HG03354 (cell line): Measurements from ENCODE around the gene HECW1.

Experiments used
- ATAC-seq: cut with Tn5 transposase; IDR thresholded peaks from one replicate; pipeline ENCODE4 v1.9.1; 2021; ENCODE audit warnings: mild to moderate bottlenecking; ENCODE audit not compliant: unreplicated experiment, poor library complexity, severe bottlenecking

The HECW1 gene

DNA sequence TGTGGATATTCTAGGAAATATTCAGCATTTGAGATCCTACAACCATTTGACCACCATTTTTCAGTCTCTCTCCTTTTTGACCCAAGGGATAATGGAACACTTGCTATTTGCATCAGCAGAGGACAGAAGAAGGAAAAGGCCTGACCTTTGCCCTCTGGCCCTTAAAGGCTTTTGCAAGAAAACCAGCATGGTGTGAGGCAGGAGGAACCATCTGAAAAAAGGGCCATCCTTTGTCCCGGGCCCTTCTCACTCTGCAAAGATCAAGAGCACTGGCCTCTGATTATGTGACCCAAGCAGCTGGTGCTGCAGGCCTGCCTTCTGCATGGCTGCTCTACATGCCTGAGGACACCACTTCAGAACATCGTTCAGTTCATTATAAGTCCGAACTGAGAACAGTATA lies 337.1 kb downstream of the HECW1 start:
- ATAC-seq: no peak

DNA sequence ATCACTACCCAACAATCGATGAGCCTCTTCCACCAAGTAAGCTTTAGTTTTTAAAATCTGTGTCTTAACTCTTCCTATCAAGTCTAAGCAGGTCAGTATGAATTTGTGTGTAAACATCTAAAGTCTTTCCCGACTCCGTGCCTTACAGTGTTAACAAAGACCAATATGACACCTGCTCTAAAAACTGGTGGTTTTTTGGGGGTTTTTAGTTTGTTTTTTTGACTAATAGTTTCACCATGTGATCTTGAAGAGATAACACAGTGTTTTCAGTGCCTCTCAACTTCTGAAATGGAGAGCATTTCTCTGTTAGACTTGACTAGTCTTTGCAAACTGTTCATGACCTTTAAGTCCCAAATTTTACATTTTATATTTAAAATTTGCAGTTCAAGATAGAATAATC lies 338.4 kb downstream of the HECW1 start:
- no peak for ATAC-seq

DNA sequence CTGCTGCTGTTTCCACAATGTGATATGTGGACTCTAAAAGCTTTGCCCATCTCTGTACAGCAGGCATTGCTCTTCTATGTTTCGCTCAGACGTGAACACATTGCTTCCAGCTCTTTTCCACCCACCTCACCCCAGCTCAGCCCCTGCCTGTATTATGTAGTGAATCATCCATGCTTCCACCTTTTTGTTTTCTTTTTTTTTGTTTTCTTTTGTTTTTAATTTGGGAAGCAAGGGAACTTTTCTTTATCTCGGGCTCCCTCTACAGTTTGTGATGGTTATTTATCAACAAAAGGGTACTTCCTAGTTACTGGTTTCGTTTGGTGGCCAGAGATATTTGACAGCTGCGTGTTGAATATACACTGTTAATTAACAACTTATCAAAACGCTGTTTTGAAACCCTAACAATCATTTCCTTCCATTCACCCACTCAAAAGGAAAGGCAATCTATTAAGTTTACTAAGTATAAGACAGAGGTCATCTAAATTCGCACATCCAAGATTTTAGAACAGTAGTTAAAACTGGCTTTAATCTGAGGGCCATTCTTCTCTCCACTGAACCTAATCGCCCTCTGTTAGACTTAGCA lies 342.6 kb downstream of the HECW1 start:
- ATAC-seq: peak; percentile 93

DNA sequence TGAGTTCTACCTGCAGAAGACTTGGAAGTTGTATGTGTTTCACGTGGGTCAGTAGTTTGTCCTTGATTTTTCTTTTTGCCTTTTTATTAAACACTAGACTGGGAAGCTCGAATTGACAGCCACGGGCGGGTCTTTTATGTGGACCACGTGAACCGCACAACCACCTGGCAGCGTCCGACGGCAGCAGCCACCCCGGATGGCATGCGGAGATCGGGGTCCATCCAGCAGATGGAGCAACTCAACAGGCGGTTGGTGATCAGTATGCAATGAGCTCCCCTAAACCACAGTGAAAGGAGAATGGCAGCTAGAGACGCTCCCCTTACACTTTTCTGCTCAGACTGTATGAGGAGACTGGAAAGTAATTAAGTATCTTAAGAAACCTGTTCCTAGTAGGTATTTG lies 343.8 kb downstream of the HECW1 start:
- ATAC-seq: no peak

DNA sequence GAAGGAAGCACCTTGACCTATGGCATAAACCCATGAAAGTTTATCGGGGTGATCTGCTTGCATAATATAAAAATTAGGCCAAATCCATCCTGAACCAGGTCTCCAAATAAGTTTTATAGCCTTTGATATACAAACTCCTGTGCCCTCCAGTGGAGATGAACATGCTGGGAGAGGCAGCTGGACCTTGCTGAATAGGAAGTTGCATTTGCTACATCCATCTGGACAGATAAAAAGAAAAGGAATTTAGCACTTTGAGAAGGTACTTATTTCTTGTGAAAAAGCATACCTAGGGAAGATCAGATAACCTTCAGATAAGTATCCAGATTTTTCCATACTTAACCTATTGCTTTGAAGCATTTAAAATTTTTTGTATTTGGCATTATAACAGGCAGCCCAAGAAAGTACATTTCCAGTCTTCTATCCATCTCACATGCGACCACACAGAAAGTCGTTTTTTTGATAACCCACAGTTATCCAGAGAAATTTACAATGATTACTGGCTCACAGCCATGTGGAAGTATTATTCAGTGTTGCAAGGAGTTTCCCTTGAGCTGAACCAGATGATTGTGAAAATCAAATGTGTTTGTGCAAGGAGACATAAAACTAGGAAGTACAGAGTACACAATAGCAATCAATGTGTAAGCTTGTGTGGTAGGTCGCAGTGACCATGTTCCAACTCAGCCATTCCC lies 346.0 kb downstream of the HECW1 start:
- no peak for ATAC-seq

DNA sequence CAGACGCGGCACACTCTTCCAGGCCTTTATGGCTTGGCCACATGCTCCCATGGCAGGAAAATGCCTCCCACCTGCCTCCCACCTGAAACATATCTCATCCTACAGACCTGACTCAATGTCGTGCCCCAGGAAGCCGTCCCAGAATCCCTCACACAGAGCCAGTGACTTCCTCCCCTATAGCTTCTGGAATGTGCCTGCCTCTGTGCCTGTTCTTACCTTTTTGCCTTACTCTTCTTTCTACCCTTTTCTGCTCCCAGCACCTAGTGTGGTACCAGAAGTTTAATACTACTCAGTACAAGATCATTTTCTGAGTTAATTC lies 346.5 kb downstream of the HECW1 start:
- ATAC-seq: no peak

DNA sequence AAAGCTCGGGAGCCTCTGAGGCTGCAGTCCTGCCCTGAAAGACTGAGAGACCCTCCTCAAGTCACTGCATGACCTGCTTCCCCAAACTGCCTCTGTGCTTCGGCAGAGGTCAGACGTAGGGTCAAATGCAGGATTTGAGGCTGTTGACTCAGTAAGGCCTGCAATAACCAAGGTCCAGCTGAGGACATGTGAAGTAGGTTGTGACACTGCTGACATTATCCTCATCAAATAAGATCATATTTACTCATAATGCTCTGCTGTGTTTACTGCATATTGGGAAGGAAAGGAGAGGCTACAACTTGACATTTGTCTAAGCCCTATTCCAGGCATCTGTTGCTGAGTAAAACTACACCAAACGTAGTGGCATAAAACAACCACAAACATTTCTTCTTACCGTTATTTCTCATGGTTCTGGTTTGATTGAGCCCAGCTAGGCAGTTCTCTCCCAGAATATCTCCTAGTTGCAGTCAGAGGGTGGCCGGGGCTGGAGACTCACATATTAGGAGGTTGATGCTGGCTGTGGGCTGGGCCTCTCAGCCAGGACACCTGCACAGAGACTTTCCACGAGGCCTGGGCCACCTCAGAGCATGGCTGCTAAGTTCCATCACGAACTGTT lies 348.4 kb downstream of the HECW1 start:
- no peak for ATAC-seq

DNA sequence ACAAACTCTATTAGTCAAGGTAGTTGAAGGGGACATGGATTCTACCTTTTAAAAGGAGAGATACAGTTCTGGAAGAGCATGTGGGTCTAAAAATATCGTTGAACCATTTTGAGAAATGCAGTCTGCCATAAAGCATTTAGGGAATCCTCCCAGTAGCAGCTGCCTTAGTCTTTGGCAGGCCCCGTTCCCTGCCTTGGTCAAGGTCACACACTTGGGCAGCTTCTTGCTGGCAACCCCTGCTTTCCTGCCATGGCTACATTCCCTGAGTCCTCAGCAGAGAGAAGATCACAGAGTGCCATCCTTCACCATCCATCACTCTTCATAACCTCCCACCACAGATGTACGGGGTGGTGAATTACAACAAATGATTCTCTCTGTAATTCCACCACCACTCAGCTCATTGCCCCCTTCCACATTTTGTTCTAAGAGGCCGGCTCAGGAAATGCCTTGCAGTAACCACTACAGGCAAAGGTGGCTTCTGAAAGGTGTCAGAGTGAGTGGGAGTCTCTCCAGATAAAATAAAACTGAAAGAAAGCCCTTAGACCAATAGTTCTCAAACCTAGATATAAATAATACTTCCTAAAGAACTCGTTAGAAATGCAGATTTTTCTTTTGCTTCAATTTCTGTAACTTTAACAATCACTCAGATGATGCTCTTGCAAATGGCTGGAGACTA lies 349.0 kb downstream of the HECW1 start:
- ATAC-seq: no peak

DNA sequence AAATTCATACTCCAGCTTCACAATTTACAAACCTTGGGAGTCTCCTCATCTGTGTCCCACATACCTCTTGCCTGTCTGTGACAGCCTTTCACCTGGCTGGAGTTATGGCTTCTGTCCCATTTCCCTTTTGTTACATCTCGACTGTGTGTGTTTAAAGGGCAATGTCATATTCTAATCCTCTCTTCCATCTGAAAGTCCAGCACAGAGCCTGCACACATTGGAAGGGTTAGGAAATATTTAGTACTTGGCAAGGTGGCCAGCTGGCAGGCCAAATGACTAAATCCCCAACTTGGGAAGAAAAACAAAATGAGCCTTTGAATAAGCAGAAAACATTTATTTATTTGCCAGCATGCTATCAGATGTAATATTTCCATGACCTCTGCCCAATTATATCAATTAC lies 350.4 kb downstream of the HECW1 start:
- no peak for ATAC-seq

DNA sequence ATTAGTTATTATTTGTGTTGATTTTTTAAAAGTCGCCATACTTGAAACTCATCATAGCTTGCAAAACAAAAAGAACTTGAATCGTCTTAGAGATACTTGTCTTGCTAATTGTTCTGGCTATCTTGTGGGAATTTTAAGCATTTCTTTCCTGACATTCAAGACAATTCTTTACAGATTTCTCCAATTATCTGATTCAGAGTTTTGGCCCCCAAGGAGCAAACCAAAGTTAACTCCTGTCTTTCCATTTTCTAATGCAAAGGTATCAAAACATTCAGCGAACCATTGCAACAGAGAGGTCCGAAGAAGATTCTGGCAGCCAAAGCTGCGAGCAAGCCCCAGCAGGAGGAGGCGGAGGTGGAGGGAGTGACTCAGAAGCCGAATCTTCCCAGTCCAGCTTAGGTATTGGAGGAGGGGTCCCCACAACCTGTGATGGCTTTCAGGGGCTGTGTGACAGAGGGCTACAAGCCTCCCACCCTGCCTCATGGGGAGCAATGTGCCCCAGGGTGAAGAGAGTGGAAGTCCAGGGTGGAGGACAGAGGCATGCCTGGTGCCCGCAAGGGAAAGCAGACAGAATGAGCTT lies 351.0 kb downstream of the HECW1 start:
- ATAC-seq: no peak

DNA sequence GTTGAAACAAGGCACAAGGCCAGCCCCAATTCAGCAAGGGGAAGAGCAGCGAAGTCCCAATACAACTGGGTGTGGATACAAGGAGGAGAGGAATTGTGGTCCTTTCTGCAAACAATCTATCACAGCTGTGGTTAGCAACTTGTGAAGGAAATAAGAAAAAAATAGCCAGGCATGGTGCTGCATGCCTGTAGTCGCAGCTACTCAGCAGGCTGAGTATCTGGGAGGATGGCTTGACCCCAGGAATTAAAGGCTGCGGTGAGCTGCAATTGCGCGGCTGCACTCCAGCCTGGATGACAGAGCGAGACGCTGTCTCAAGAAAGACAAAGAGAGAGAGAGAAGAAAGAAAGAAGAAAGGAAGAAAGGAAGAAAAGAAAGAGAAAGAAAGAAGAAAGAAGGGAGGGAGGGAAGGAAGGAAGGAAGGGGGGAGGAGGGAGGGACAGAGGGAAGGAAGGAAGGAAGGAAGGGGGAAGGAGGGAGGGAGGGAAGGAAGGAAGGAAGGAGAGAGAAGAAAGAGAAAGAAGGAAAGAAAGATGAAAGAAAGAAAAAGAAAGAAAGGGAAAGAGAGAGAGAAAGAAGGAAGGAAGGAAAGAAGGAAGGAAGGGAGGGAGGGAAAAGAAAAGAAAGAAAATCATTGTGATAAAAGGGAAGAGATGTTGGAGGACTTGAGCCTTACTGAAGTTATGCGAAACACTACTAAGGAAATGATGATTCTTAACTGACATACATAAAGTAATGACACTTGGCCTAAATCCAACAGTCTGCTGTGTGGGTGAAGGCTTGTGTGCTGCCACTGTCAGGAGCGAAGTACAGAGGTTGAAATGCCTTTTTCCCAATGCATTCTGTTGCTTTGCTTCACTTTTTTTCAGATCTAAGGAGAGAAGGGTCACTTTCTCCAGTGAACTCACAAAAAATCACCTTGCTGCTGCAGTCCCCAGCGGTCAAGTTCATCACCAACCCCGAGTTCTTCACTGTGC lies 353.4 kb downstream of the HECW1 start:
- ATAC-seq: no peak

DNA sequence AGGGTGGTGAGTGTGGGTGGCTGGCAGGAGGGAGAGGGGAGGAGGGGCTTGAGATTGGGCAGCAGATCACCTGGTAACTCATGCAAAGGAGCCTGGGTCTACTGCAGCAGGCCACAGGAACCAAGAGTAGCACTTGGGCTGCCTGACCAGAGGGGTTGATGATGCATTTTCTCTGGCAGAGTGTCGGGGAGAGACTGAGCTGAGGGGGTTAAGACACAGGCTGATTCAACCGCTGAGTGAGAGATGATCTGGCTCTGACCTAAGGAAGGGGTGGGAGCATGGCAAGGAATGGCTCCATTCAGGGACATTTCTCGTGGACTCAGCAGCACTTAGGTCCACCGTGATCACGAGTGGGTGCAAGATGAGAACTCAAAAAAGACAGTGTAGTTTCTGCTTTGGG lies 355.0 kb downstream of the HECW1 start:
- ATAC-seq: no peak

DNA sequence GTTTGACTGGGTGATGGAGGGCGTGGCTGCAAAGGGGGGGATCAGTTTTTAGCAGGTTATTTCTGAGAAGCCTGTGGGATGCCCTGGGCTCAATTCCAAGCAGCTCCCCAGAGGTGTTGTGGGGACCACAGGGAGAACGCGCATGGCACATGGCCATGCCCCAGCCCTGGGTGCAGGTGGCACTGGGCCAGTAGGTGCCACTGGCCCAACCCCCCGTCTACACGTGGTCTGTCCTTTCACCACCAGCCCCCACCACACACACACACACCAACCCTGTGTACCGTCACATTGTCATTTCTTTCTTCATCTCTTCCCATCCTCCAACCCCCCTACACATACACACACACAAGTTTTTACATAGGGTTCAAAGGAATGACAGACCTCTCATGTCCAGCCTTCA lies 355.4 kb downstream of the HECW1 start:
- no peak for ATAC-seq

DNA sequence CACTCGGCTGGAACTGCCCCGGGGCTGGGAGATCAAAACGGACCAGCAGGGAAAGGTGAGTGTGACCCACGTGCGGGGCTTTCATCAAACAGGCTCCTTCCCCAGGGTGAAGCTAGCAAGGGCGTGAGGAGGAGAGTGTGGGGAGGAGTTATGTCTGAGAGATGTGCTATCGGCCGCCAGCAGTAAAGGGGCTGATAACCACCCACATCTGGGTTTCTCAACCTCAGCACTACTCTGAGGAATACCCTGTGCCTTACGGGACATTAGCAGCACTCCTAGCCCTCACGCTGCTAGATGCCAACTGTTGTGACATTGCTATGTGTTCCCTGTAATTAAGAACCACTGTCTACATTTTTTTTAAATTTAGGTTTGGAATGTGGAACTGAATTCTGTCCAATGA lies 356.6 kb downstream of the HECW1 start:
- no peak for ATAC-seq

DNA sequence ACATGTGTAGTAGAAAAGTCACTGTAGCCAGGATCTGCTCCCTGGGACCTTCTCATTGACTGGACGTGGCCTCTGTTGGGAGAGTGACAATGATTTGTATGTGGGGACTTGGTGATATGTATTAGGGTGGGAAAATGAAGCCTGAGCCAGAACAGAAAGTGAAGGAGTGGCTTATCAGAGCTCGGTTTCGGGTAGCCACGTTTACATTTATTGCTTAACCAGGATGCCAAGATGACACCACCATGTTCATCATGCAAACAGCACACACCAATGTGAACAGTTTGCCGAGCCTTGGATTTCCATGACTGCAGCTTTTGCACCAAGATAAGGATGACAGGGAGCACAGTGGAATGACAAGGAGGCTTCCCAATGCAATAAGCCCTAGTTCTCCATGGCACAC lies 357.7 kb downstream of the HECW1 start:
- ATAC-seq: no peak

DNA sequence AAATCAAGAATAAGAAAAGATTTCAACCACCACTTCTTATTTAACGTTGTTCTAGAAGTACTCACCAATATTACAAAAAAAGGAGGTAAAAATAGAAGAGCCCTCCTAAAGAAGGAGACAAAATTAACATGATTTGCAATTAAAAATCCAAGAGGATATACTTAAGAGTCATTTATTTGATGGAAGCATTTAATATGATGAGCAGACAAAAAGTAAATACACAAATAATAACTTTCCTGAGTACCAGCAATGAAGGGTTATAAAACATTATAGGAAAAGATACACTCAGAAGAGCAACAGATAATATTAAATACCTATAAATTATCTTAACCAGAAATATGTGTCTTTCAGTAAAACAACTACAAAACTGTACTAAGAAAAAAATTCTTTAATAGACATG lies 363.5 kb downstream of the HECW1 start:
- no peak for ATAC-seq

DNA sequence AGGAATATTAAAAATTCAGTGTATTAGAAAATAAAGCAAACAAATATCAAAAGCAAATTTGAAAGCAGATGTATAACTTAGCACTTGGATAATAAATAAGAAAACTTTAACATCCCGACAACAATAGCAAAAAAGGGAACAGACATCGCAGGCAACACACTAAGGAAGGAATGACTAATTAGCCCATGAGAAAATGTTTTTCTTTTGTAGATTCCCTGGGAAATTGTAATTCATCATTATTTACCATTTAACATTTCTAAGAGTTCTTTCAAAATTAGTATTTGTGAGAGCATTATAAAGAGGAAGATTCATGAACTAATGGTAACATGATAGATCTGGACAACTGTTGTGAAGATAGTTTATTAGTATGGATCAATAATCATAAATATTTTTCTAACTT lies 364.4 kb downstream of the HECW1 start:
- ATAC-seq: no peak

DNA sequence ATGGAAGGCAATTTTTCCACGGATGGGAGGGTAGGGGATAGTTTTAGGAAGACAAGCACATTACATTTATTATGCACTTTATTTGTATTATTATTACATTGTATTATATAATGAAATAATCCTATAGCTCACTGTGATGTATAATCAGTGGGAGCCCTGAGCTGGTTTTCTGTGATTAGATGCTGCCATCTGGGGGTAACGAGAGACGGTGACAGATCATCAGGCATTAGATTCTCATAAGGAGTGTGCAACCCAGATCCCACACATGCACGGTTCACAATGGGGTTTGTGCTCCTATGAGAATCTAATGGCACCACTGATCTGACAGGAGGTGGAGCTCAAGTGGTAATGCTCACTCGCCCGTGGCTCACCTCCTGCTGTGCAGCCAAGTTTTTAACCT lies 366.6 kb downstream of the HECW1 start:
- ATAC-seq: no peak

DNA sequence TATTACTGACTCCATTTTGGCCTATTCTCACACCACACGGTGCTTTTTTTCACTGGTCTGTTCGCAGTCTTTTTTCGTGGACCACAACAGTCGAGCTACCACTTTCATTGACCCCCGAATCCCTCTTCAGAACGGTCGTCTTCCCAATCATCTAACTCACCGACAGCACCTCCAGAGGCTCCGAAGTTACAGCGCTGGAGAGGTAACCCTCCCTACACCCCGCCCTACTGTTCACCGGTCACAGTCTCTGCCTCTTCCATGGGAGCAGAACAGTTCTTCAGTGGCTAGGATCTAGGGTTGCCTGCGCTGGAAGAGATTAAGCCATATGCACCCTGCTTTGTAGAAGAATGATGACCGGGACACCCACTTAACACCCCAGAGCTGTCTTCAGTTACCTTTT lies 367.1 kb downstream of the HECW1 start:
- ATAC-seq: no peak

DNA sequence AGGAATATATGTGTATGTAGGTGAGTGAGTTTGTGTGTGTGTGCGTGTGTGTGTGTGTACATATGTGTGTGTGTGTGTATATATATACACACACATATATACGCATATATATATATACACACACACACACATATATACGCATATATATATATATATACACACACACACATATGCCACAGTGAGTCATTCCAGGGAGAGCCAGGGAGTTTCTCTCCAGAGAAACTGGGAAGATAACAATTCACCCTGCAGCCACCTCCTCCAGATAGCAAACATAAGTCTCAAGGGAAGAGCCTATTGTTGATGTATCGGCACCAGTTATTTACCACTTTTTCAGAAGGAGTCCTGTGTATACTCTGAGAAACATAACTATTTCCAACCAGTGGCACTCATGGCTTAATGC lies 368.1 kb downstream of the HECW1 start:
- no peak for ATAC-seq
